HepG2 (cell line): ENCODE results near the gene THBS4. TPM values are rescaled to one million over a fixed set of nuclear protein-coding genes. Genes with fewer than 3 reads are reported as not detected.

Source experiments
- ATAC-seq: fragments of 200-7000 bp; cut with Tn5 transposase; 3 replicates; pipeline ENCODE4 v1.9.1; 2020; ENCODE audit warnings: mild to moderate bottlenecking, moderate library complexity
- BruUV-seq: library from RNA; stranded (reverse); fragments of 400-500 nt; replicated peaks from 2 replicates; lab custom pipeline; 2021; lab: Mats Ljungman, UMichigan
- CTCF ChIA-PET: fragments of 300-600 bp; formaldehyde crosslinking; extraction: SDS; loops from one replicate; lab custom pipeline; 2021; ENCODE audit warnings: low total read pairs, inconsistent platforms, low intra/inter-chr PET ratio; lab: Yijun Ruan, JAX
- POLR2A ChIA-PET: fragments of 350-600 bp; sonication (Branson Sonifier 250); formaldehyde crosslinking; loops from one replicate; lab custom pipeline; 2020; ENCODE audit warnings: antibody characterized with exemption, inconsistent platforms; lab: Yijun Ruan, JAX
- DNase-seq: peaks from one replicate; pipeline ENCODE4 v3.0.0-alpha.2; 2015; ENCODE audit warnings: low spot score
- FAIRE-seq: peaks from 3 replicates; lab custom pipeline; 2011; peaks lifted over from hg19 to GRCh38; lab: Jason Lieb, UNC
- H2AFZ ChIP-seq: one replicate; pipeline ENCODE4 v1.6.1; 2011; ENCODE audit warnings: low read length, inconsistent platforms
- H3K27ac ChIP-seq: fragments of 300-600 bp; 3 replicates; pipeline ENCODE4 v1.8.0; 2011; ENCODE audit warnings: mixed run types, mild to moderate bottlenecking, mixed read lengths, low read length, inconsistent platforms; ENCODE audit not compliant: insufficient read depth; ENCODE audit errors: extremely low read length
- H3K27me3 ChIP-seq, 2 experiments: fragments of 200-600 bp in 1 of 2; 2 replicates in 1 of 2; 3 replicates in 1 of 2; pipeline versions ENCODE4 v1.6.0 to v1.8.0; 2011; ENCODE audit warnings: low read length in 2 of 2, mild to moderate bottlenecking in 2 of 2, moderate library complexity in 2 of 2, inconsistent platforms in 1 of 2; ENCODE audit not compliant: insufficient read depth in 2 of 2, control insufficient read depth in 1 of 2
- H3K36me3 ChIP-seq, 2 experiments: fragments of 200-600 bp in 1 of 2; replicated peaks in 1 of 2; 2 replicates in 1 of 2; 3 replicates in 1 of 2; pipeline versions ENCODE4 v1.5.1 to v1.8.0; 2011; ENCODE audit warnings: low read length in 2 of 2, inconsistent platforms in 1 of 2; ENCODE audit not compliant: insufficient read depth in 2 of 2, control insufficient read depth in 1 of 2
- H3K4me1 ChIP-seq: 2 replicates; pipeline ENCODE4 v1.5.1; 2012; ENCODE audit warnings: low read length, inconsistent platforms; ENCODE audit not compliant: insufficient read depth
- H3K4me2 ChIP-seq: 2 replicates; pipeline ENCODE4 v1.6.0; 2011; ENCODE audit warnings: low read depth, low read length, inconsistent platforms
- H3K4me3 ChIP-seq, 3 experiments: fragments of 200-600 bp in 1 of 3; sonication (generic), shearing (Covaris generic) in 1 of 3; replicated peaks in 1 of 3; 2 replicates each; pipeline ENCODE4 v1.5.1; 2011 to 2016; ENCODE audit warnings: low read length in 3 of 3, inconsistent platforms in 2 of 3, low read depth in 2 of 3, mild to moderate bottlenecking in 2 of 3, control low read depth in 1 of 3, mixed read lengths in 1 of 3; ENCODE audit not compliant: insufficient read depth in 1 of 3
- H3K79me2 ChIP-seq: one replicate; pipeline ENCODE4 v1.6.1; 2011; ENCODE audit warnings: low read length, inconsistent platforms; ENCODE audit not compliant: insufficient read depth
- H3K9ac ChIP-seq: 2 replicates; pipeline ENCODE4 v1.6.0; 2011; ENCODE audit warnings: mild to moderate bottlenecking, low read depth, low read length, inconsistent platforms; ENCODE audit not compliant: insufficient read depth
- H3K9me3 ChIP-seq: 2 replicates; pipeline ENCODE4 v1.5.1; 2012; ENCODE audit warnings: mild to moderate bottlenecking, low read length
- H4K20me1 ChIP-seq: 2 replicates; pipeline ENCODE4 v1.6.0; 2011; ENCODE audit warnings: inconsistent platforms, mild to moderate bottlenecking, low read length, moderate library complexity; ENCODE audit not compliant: insufficient read depth
- ARNTL ChIP-seq: sonication (generic); formaldehyde crosslinking; IDR thresholded peaks from 2 replicates; pipeline ENCODE4 v1.4.0; 2020; ENCODE audit warnings: mild to moderate bottlenecking, missing genetic modification reagents
- ATF7-NPFF ChIP-seq: sonication (generic); formaldehyde crosslinking; IDR thresholded peaks from 2 replicates; pipeline ENCODE4 v1.8.1; 2023; ENCODE audit warnings: mild to moderate bottlenecking, low read depth, missing genetic modification reagents, moderate library complexity
- CC2D1A ChIP-seq: sonication (generic); formaldehyde crosslinking; IDR thresholded peaks from 2 replicates; pipeline ENCODE4 v1.8.1; 2023; ENCODE audit warnings: mild to moderate bottlenecking, missing genetic modification reagents
- MXI1 ChIP-seq: IDR thresholded peaks from 3 replicates; pipeline ENCODE4 v1.6.1; 2012; ENCODE audit warnings: low read depth, low read length, inconsistent platforms, borderline replicate concordance
- RFX3 ChIP-seq: IDR thresholded peaks from 2 replicates; pipeline ENCODE4 v1.6.1; 2016; ENCODE audit warnings: missing biosample characterization, missing genetic modification reagents
- TBX3 ChIP-seq: fragments of 450-650 bp; IDR thresholded peaks from 2 replicates; pipeline ENCODE4 v1.6.1; 2017; ENCODE audit warnings: antibody characterized with exemption, mild to moderate bottlenecking, inconsistent platforms, borderline replicate concordance
- ZMYM3 ChIP-seq: sonication (generic); formaldehyde crosslinking; IDR thresholded peaks from 2 replicates; pipeline ENCODE4 v1.5.1; 2020; ENCODE audit warnings: mild to moderate bottlenecking, missing genetic modification reagents
- ZNF12 ChIP-seq: sonication (generic); formaldehyde crosslinking; IDR thresholded peaks from 2 replicates; pipeline ENCODE4 v1.5.0; 2020; ENCODE audit warnings: missing genetic modification reagents
- ZNF317 ChIP-seq: sonication (generic); formaldehyde crosslinking; IDR thresholded peaks from 2 replicates; pipeline ENCODE4 v1.5.0; 2020; ENCODE audit warnings: mild to moderate bottlenecking, missing genetic modification reagents
- WGBS: methylation state at CpG from one replicate; pipeline ENCODE4 v1.1.6; 2017; ENCODE audit warnings: low lambda C conversion rate; 5-methylcytosine and 5-hydroxymethylcytosine counted together
- in situ Hi-C: cut with HindIII; loops from 2 replicates; pipeline ENCODE4 v1.10.0; 2017; ENCODE audit warnings: low pct_unique_long_range_greater_than_20kb; ENCODE audit not compliant: extremely low pct_ligation_motif_present
- intact Hi-C: fragments of 100-400 bp; cut with micrococcal nuclease; formaldehyde crosslinking; loops from one replicate; pipeline ENCODE4 v1.10.0; 2022; ENCODE audit not compliant: unreplicated experiment
- polyA plus RNA-seq, 8 experiments: library from polyadenylated mRNA; depleted of rRNA in 3 of 8; stranded (reverse) in 7 of 8; unstranded in 1 of 8; fragments of >200 nt; fragmentation: Illumina TruSeq in 4 of 8; extraction: Trizol in 4 of 8; gene quantifications; 2 replicates each; pipeline versions ENCODE4 v1.2.1 to v1.2.3, GENCODE V29; 2011 to 2016; ENCODE audit warnings: low read depth in 4 of 8, missing spikeins in 1 of 8, mixed read lengths in 1 of 8; ENCODE audit not compliant: insufficient read depth in 1 of 8
- total RNA-seq, 5 experiments: library from RNA; depleted of rRNA; stranded (reverse); fragments of >200 nt; fragmentation: Illumina TruSeq; extraction: Trizol; gene quantifications; 2 replicates each; pipeline ENCODE4 v1.2.3, GENCODE V29; 2016; ENCODE audit warnings: low read depth in 1 of 5
- TF ChIP-seq, protein P1 (sequence below): sonication (generic); formaldehyde crosslinking; IDR thresholded peaks from 2 replicates; pipeline ENCODE4 v1.5.0; 2020; ENCODE audit warnings: missing genetic modification reagents
- TF ChIP-seq, protein P2 (sequence below): IDR thresholded peaks from 2 replicates; pipeline ENCODE4 v1.6.1; 2018; ENCODE audit warnings: missing genetic modification reagents
- TF ChIP-seq, protein P3 (sequence below): sonication (generic); formaldehyde crosslinking; conservative IDR thresholded peaks from 2 replicates; pipeline ENCODE4 v1.4.0; 2020; ENCODE audit warnings: mild to moderate bottlenecking, missing genetic modification reagents, moderate library complexity
- TF ChIP-seq, protein P4 (sequence below): sonication (generic); formaldehyde crosslinking; IDR thresholded peaks from 2 replicates; pipeline ENCODE4 v1.5.1; 2020; ENCODE audit warnings: mild to moderate bottlenecking, missing genetic modification reagents
- TF ChIP-seq, protein P5 (sequence below): sonication (generic); formaldehyde crosslinking; IDR thresholded peaks from 2 replicates; pipeline ENCODE4 v1.5.1; 2020; ENCODE audit warnings: missing genetic modification reagents, mild to moderate bottlenecking, borderline replicate concordance

The THBS4 gene
- total and polyA plus RNA-seq, 2 of the 13 experiments (the other 11 are each of a cell fraction or from before 2014, with no cell fraction given) = 0.60 to 1.2 TPM

DNA sequence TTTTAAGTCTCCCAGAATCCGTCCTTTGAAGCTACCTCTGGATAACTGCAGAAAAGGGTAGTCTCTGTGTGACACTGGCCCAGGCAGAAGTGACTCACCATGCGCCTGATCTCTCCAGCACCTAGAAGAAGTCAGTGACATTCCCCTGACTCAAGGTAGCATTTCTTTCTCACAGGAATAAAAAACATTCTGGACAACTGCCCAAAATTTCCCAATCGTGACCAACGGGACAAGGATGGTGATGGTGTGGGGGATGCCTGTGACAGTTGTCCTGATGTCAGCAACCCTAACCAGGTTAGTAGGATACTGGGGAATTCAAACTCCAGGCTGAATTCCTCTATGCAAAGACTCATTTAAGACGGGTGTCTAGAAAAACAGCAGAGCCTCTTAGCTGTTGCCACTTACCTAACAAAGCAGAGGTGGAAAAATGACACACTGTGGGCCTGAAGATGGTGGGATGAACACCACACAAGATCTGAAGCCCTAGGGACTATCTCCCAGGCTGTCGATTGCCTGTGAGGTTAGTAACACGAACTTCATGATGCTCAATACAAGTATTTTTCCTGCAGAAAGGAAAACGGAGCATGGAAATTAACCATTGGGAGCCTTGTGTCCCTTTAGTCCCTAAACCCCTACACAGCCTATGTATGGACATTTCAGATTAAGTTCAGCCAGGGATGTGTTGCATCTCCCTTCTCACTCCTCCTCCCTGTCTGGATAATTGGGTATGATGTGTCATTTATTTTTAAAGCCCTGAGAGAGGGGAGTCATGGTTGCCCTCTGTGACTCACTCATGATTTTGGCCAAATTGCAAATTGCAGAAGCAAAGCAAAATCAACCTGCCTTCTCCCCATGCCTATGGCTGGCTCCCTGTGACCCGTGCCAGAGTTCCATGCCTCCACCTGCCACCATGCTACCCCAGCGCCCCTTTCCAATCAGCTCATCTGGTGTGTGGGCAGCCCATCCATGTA lies 37.2 kb downstream of the THBS4 start:
- Histone ChIP-seq H3K9me3 (no peaks in the 10 kb centered on the region), H3K4me2 (no peak overlapping the region), H4K20me1 (no peaks in the 10 kb centered on the region), H3K9ac (no peak overlapping the region), H2AFZ (no peak overlapping the region), H3K4me1 (peaks cover 7% of the 10 kb centered on the region), H3K36me3 (no peaks in the 10 kb centered on the region), H3K27me3 (0 out of 5 replicates have a peak, but pooled peaks cover 0 to 4% of the 10 kb centered on the region in 2 experiments), H3K79me2 (no peaks in the 10 kb centered on the region), H3K4me3 (no peak overlapping the region), H3K27ac (no peak overlapping the region)
- CTCF ChIA-PET = no interaction called here
- POLR2A ChIA-PET = no interaction called here
- no peak for TF ChIP-seq TBX3
- TF ChIP-seq CC2D1A (CRISPR knock-in tag) = no peak
- TF ChIP-seq MXI1 = no peak
- TF ChIP-seq, protein P1, sequence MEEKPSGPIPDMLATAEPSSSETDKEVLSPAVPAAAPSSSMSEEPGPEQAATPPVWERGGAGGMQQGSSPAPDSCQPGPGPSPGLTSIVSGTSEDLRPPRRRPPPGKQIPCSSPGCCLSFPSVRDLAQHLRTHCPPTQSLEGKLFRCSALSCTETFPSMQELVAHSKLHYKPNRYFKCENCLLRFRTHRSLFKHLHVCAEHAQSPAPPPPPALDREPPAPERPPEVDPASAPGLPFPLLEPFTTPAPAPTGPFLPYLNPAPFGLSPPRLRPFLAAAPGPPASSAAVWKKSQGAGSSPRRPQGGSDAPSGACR (CRISPR knock-in tag) = no peak
- TF ChIP-seq, protein P2, sequence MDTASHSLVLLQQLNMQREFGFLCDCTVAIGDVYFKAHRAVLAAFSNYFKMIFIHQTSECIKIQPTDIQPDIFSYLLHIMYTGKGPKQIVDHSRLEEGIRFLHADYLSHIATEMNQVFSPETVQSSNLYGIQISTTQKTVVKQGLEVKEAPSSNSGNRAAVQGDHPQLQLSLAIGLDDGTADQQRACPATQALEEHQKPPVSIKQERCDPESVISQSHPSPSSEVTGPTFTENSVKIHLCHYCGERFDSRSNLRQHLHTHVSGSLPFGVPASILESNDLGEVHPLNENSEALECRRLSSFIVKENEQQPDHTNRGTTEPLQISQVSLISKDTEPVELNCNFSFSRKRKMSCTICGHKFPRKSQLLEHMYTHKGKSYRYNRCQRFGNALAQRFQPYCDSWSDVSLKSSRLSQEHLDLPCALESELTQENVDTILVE (CRISPR knock-in tag) = no peak
- TF ChIP-seq ZNF12 (CRISPR knock-in tag) = no peak
- no peak for TF ChIP-seq ZNF317 (CRISPR knock-in tag)
- no peak for TF ChIP-seq ZMYM3 (CRISPR knock-in tag)
- TF ChIP-seq ATF7-NPFF (CRISPR knock-in tag) = no peak
- TF ChIP-seq, protein P3, sequence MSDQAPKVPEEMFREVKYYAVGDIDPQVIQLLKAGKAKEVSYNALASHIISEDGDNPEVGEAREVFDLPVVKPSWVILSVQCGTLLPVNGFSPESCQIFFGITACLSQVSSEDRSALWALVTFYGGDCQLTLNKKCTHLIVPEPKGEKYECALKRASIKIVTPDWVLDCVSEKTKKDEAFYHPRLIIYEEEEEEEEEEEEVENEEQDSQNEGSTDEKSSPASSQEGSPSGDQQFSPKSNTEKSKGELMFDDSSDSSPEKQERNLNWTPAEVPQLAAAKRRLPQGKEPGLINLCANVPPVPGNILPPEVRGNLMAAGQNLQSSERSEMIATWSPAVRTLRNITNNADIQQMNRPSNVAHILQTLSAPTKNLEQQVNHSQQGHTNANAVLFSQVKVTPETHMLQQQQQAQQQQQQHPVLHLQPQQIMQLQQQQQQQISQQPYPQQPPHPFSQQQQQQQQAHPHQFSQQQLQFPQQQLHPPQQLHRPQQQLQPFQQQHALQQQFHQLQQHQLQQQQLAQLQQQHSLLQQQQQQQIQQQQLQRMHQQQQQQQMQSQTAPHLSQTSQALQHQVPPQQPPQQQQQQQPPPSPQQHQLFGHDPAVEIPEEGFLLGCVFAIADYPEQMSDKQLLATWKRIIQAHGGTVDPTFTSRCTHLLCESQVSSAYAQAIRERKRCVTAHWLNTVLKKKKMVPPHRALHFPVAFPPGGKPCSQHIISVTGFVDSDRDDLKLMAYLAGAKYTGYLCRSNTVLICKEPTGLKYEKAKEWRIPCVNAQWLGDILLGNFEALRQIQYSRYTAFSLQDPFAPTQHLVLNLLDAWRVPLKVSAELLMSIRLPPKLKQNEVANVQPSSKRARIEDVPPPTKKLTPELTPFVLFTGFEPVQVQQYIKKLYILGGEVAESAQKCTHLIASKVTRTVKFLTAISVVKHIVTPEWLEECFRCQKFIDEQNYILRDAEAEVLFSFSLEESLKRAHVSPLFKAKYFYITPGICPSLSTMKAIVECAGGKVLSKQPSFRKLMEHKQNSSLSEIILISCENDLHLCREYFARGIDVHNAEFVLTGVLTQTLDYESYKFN (CRISPR knock-in tag) = no peak
- TF ChIP-seq RFX3 (CRISPR knock-in tag) = no peak
- no peak for TF ChIP-seq ARNTL (CRISPR knock-in tag)
- TF ChIP-seq, protein P4, sequence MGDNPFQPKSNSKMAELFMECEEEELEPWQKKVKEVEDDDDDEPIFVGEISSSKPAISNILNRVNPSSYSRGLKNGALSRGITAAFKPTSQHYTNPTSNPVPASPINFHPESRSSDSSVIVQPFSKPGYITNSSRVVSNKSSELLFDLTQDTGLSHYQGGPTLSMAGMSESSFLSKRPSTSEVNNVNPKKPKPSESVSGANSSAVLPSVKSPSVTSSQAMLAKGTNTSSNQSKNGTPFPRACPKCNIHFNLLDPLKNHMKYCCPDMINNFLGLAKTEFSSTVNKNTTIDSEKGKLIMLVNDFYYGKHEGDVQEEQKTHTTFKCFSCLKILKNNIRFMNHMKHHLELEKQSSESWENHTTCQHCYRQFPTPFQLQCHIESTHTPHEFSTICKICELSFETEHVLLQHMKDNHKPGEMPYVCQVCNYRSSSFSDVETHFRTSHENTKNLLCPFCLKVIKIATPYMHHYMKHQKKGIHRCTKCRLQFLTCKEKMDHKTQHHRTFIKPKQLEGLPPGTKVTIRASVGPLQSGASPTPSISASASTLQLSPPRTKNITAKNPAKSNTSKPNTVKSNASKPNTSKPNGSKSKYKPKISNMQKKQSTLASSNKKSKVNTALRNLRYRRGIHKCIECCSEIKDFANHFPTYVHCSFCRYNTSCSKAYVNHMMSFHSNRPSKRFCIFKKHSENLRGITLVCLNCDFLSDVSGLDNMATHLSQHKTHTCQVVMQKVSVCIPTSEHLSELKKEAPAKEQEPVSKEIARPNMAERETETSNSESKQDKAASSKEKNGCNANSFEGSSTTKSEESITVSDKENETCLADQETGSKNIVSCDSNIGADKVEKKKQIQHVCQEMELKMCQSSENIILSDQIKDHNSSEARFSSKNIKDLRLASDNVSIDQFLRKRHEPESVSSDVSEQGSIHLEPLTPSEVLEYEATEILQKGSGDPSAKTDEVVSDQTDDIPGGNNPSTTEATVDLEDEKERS (CRISPR knock-in tag) = no peak
- TF ChIP-seq, protein P5, sequence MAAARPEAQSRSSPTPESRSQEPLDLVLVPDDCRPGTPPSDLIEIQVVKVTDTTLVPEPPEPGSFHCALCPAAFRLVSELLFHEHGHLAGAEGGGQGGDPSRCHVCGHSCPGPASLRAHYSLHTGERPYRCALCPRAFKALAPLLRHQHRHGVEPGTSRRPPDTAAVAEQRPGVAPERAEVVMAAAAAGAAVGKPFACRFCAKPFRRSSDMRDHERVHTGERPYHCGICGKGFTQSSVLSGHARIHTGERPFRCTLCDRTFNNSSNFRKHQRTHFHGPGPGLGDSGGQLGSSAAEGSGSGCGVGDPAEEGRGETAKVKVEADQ (CRISPR knock-in tag) = no peak
- in situ Hi-C loops = no loop called here
- no TSS peak for BruUV-seq
- WGBS = 25% methylated on average over 10 of the region's 10 CpGs
- ATAC-seq (no peak), FAIRE-seq (no peak), DNase-seq (no peak)
- intact Hi-C loops = no loop called here
